Spleen (tissue), 11 donors: ENCODE results near the gene DAZAP2. TPM values are rescaled to one million over a fixed set of nuclear protein-coding genes. Genes with fewer than 3 reads are reported as not detected.

Source experiments
- DNase-seq: peaks from one replicate; pipeline ENCODE4 v3.0.0-alpha.2; 2020
- H3K27ac ChIP-seq, 8 donors: fragments of 200-600 bp; sonication (generic) in 7 of 8; 1 replicate in 4 of 8; 2 replicates in 4 of 8; pipeline versions ENCODE4 v1.5.0 to v1.8.0; 2016 to 2021; ENCODE audit warnings: inconsistent platforms in 4 of 8, mild to moderate bottlenecking in 4 of 8, moderate library complexity in 1 of 8
- H3K27me3 ChIP-seq, 7 donors: fragments of 200-600 bp; sonication (generic) in 6 of 7; replicated peaks in 1 of 7; 1 replicate in 4 of 7; 2 replicates in 3 of 7; pipeline versions ENCODE4 v1.5.0 to v1.8.0; 2016 to 2021; ENCODE audit warnings: inconsistent platforms in 3 of 7, mild to moderate bottlenecking in 1 of 7
- H3K36me3 ChIP-seq, 6 donors: fragments of 200-600 bp; sonication (generic) in 5 of 6; 1 replicate in 4 of 6; 2 replicates in 2 of 6; pipeline versions ENCODE4 v1.5.0 to v1.8.0; 2016 to 2021; ENCODE audit warnings: inconsistent platforms in 2 of 6
- H3K4me1 ChIP-seq, 6 donors: fragments of 200-600 bp; sonication (generic) in 5 of 6; 1 replicate in 3 of 6; 2 replicates in 3 of 6; pipeline versions ENCODE4 v1.5.0 to v1.8.0; 2016 to 2021; ENCODE audit warnings: inconsistent platforms in 3 of 6
- H3K4me3 ChIP-seq, 8 donors: fragments of 200-600 bp; sonication (generic) in 7 of 8; 1 replicate in 4 of 8; 2 replicates in 4 of 8; pipeline versions ENCODE4 v1.5.0 to v1.8.0; 2016 to 2021; ENCODE audit warnings: inconsistent platforms in 4 of 8, mild to moderate bottlenecking in 4 of 8, moderate library complexity in 2 of 8
- H3K9me3 ChIP-seq, 8 donors: fragments of 200-600 bp; sonication (generic) in 7 of 8; 1 replicate in 4 of 8; 2 replicates in 4 of 8; pipeline versions ENCODE4 v1.5.0 to v1.8.0; 2016 to 2021; ENCODE audit warnings: inconsistent platforms in 4 of 8
- CTCF ChIP-seq, 11 experiments: fragments of 200-600 bp in 7 of 11; fragments of 450-650 bp in 4 of 11; sonication (generic) in 4 of 11; IDR thresholded peaks in 8 of 11; conservative IDR thresholded peaks in 3 of 11; 1 replicate in 7 of 11; 2 replicates in 4 of 11; pipeline versions ENCODE4 v1.4.0 to v1.8.0; 2016 to 2021; ENCODE audit warnings: antibody characterized with exemption in 11 of 11, inconsistent platforms in 4 of 11, mild to moderate bottlenecking in 1 of 11
- POLR2A ChIP-seq, 3 donors: fragments of 450-650 bp; IDR thresholded peaks; one replicate each; pipeline ENCODE4 v1.5.1; 2017; ENCODE audit warnings: antibody characterized with exemption in 3 of 3, mild to moderate bottlenecking in 1 of 3
- POLR2AphosphoS5 ChIP-seq, 3 donors: sonication (generic); formaldehyde crosslinking; IDR thresholded peaks; one replicate each; pipeline ENCODE4 v1.5.1; 2017; ENCODE audit warnings: antibody characterized with exemption in 3 of 3
- WGBS, 5 donors: extraction: QIAGEN DNeasy Blood & Tissue Kit in 3 of 5; methylation state at CpG; one replicate each; pipeline versions ENCODE4 v1.1.5 to v1.1.7; 2013 to 2018; 5-methylcytosine and 5-hydroxymethylcytosine counted together
- intact Hi-C: fragments of 100-400 bp; cut with DNase I; formaldehyde crosslinking; loops from one replicate; pipeline ENCODE4 v1.15.0; 2023; ENCODE audit warnings: low total_unique reads
- polyA plus RNA-seq, 3 donors: library from polyadenylated mRNA; stranded (reverse); fragments of 200-250 nt; gene quantifications; one replicate each; pipeline ENCODE4 v1.2.1, GENCODE V29; 2013
- total RNA-seq, 7 donors: library from RNA; depleted of rRNA in 3 of 7; stranded (reverse); fragments of >200 nt in 3 of 7; fragmentation: NEBNext Ultra II Directional in 4 of 7; extraction: Animal tissue kit (Norgen Biotek cat#: 25700) in 4 of 7; gene quantifications; one replicate each; pipeline versions ENCODE4 v1.1.0 to v1.2.1, GENCODE V29; 2016 to 2021
- donor health status: healthy with polysubstance abuse.
- donor health status: DM: no; HTN: no; CAD: no; lungs with moderate emphysema.
- donor health status: DM: no; HTN: no; CAD: no.
- donor health status: Bipolar disorder and iron deficiency.
- donor health status: healthy.
- donor health status: DM: no; HTN: no; CAD: no.
- donor health status: DM: yes; HTN: yes; CAD: no.

Gene DAZAP2
- total and polyA plus RNA-seq, 10 donors: 181 to 493 (median 292) TPM

- TF ChIP-seq POLR2AphosphoS5 (IDR thresholded peaks at IDR 0.05) (no peak), POLR2A (IDR thresholded peaks at IDR 0.05) (no peak), CTCF (IDR thresholded peaks at IDR 0.05 in 8 of 11, conservative IDR thresholded peaks at IDR 0.05 in 3 of 11) (no peak)
- Histone ChIP-seq H3K27me3 (no peaks in the 10 kb centered on the region), H3K9me3 (no peaks in the 10 kb centered on the region), H3K36me3 (peaks cover 0 to 38% (median 18%) of the 10 kb centered on the region in 6 donors), H3K27ac (no peak overlapping the region), H3K4me3 (no peak overlapping the region), H3K4me1 (peaks cover 0 to 22% (median 20%) of the 10 kb centered on the region in 6 donors)
- DNase-seq: no peak
- WGBS, 5 donors: 87 to 98% (median 94%) methylated on average over 9 to 12 of the region's 12 CpGs
- intact Hi-C loops: no loop called here
These were observed 46.9 kb upstream of the DAZAP2 start for GRCh38 chr12:51191516-51192283.

- H3K36me3 ChIP-seq: peaks cover 0 to 39% (median 18%) of the 10 kb centered on the region in 6 donors
- DNase-seq: no peak
- H3K4me1 ChIP-seq: peaks cover 0 to 17% (median 15%) of the 10 kb centered on the region in 6 donors
- TF ChIP-seq POLR2A (IDR thresholded peaks at IDR 0.05): no peak
- 89 to 96% (median 93%) methylated on average over 5 of the region's 5 CpGs for WGBS, 5 donors
- intact Hi-C loops: no loop called here
- H3K9me3 ChIP-seq: no peaks in the 10 kb centered on the region
- H3K27ac ChIP-seq: no peak overlapping the region
- H3K27me3 ChIP-seq: no peaks in the 10 kb centered on the region
- no peak overlapping the region for H3K4me3 ChIP-seq
These were observed 46.3 kb upstream of the DAZAP2 start for GRCh38 chr12:51192284-51192671.

GRCh38 chr12:51195841-51196240 is 42.8 kb upstream of the DAZAP2 start:
- WGBS, 5 donors: 60 to 97% (median 92%) methylated on average over 1 to 7 of the region's 7 CpGs
- H3K27ac ChIP-seq: no peak overlapping the region
- no peaks in the 10 kb centered on the region for H3K9me3 ChIP-seq
- H3K27me3 ChIP-seq: no peaks in the 10 kb centered on the region
- H3K4me1 ChIP-seq: no peaks in the 10 kb centered on the region
- TF ChIP-seq POLR2AphosphoS5 (IDR thresholded peaks at IDR 0.05) (no peak), POLR2A (IDR thresholded peaks at IDR 0.05) (no peak), CTCF (IDR thresholded peaks at IDR 0.05 in 8 of 11, conservative IDR thresholded peaks at IDR 0.05 in 3 of 11) (no peak)
- peaks cover 0 to 46% (median 8%) of the 10 kb centered on the region in 6 donors for H3K36me3 ChIP-seq
- DNase-seq: no peak
- intact Hi-C loops: no loop called here
- no peak overlapping the region for H3K4me3 ChIP-seq

- intact Hi-C loops: no loop called here
- 91 to 98% (median 95%) methylated on average over 9 of the region's 9 CpGs for WGBS, 5 donors
- Histone ChIP-seq H3K4me1 (no peaks in the 10 kb centered on the region), H3K4me3 (no peak overlapping the region), H3K27ac (no peak overlapping the region), H3K36me3 (peaks cover 0 to 39% (median 1%) of the 10 kb centered on the region in 6 donors), H3K9me3 (no peaks in the 10 kb centered on the region), H3K27me3 (no peaks in the 10 kb centered on the region)
- DNase-seq: no peak
- TF ChIP-seq CTCF (IDR thresholded peaks at IDR 0.05 in 8 of 11, conservative IDR thresholded peaks at IDR 0.05 in 3 of 11) (no peak), POLR2A (IDR thresholded peaks at IDR 0.05) (no peak), POLR2AphosphoS5 (IDR thresholded peaks at IDR 0.05) (no peak)
These were observed 42.1 kb upstream of the DAZAP2 start for GRCh38 chr12:51196547-51196946.
